Osteocyte (in vitro differentiated cells): ENCODE measurements around the gene GCC1. TPM values are rescaled to one million over a fixed set of nuclear protein-coding genes. Genes with fewer than 3 reads are reported as not detected.

Experiments
- DNase-seq: peaks from one replicate; pipeline ENCODE4 v3.0.0; 2021; ENCODE audit warnings: mixed read lengths; ENCODE audit not compliant: unreplicated experiment; ENCODE audit errors: extremely low spot score
- H3K27ac Mint-ChIP-seq: one replicate; pipeline ENCODE4 v1.8.0; 2021; ENCODE audit warnings: mild to moderate bottlenecking, mixed read lengths; ENCODE audit not compliant: unreplicated experiment
- H3K27me3 Mint-ChIP-seq: one replicate; pipeline ENCODE4 v1.8.0; 2021; ENCODE audit warnings: mixed read lengths; ENCODE audit not compliant: unreplicated experiment
- H3K36me3 Mint-ChIP-seq: one replicate; pipeline ENCODE4 v1.8.0; 2021; ENCODE audit warnings: mixed read lengths; ENCODE audit not compliant: unreplicated experiment
- H3K4me1 Mint-ChIP-seq: one replicate; pipeline ENCODE4 v1.8.0; 2021; ENCODE audit warnings: mixed read lengths; ENCODE audit not compliant: unreplicated experiment
- H3K4me3 Mint-ChIP-seq: one replicate; pipeline ENCODE4 v1.8.0; 2021; ENCODE audit warnings: mild to moderate bottlenecking, moderate library complexity, mixed read lengths; ENCODE audit not compliant: unreplicated experiment
- H3K9me3 Mint-ChIP-seq: one replicate; pipeline ENCODE4 v1.8.0; 2021; ENCODE audit warnings: mixed read lengths; ENCODE audit not compliant: unreplicated experiment
- CTCF ChIP-seq: fragments of 200-600 bp; sonication (generic); IDR thresholded peaks from 2 replicates; pipeline ENCODE4 v1.5.0; 2021; ENCODE audit warnings: antibody characterized with exemption, mild to moderate bottlenecking, moderate library complexity
- total RNA-seq: library from RNA; stranded (reverse); gene quantifications from 2 replicates; pipeline ENCODE4 v1.2.1, GENCODE V29; 2021

The GCC1 gene
- total RNA-seq, 1 donor from 2014 or later: 20.7 TPM

GRCh38 chr7:127625331-127625730 is 39.9 kb upstream of the GCC1 start:
- Mint-ChIP-seq H3K27ac (no peak overlapping the region), H3K4me1 (peaks cover 9% of the 10 kb centered on the region), H3K9me3 (no peaks in the 10 kb centered on the region), H3K27me3 (peaks cover 64% of the 10 kb centered on the region), H3K4me3 (no peak overlapping the region), H3K36me3 (no peaks in the 10 kb centered on the region)
- no peak for DNase-seq
- TF ChIP-seq CTCF: no peak

GRCh38 chr7:127620406-127621233 is 35.2 kb upstream of the GCC1 start:
- no peaks in the 10 kb centered on the region for H3K9me3 Mint-ChIP-seq
- H3K4me1 Mint-ChIP-seq: peaks cover 10% of the 10 kb centered on the region
- H3K4me3 Mint-ChIP-seq: no peak overlapping the region
- H3K36me3 Mint-ChIP-seq: no peaks in the 10 kb centered on the region
- no peak for TF ChIP-seq CTCF
- H3K27ac Mint-ChIP-seq: no peak overlapping the region
- DNase-seq: no peak
- H3K27me3 Mint-ChIP-seq: peaks cover 90% of the 10 kb centered on the region

GRCh38 chr7:127619681-127620405 is 34.4 kb upstream of the GCC1 start:
- Mint-ChIP-seq H3K4me1 (peaks cover 10% of the 10 kb centered on the region), H3K9me3 (no peaks in the 10 kb centered on the region), H3K4me3 (no peak overlapping the region), H3K27me3 (peaks cover 89% of the 10 kb centered on the region), H3K36me3 (no peaks in the 10 kb centered on the region), H3K27ac (no peak overlapping the region)
- no peak for DNase-seq
- TF ChIP-seq CTCF: no peak

- Mint-ChIP-seq H3K27me3 (peaks cover 83% of the 10 kb centered on the region), H3K4me3 (no peak overlapping the region), H3K9me3 (no peaks in the 10 kb centered on the region), H3K4me1 (peaks cover 10% of the 10 kb centered on the region), H3K27ac (no peak overlapping the region), H3K36me3 (no peaks in the 10 kb centered on the region)
- TF ChIP-seq CTCF: no peak
- no peak for DNase-seq
These were observed 33.4 kb upstream of the GCC1 start for GRCh38 chr7:127618775-127619174.

GRCh38 chr7:127618042-127618441 is 32.6 kb upstream of the GCC1 start, which contains the start of gene PAX4:
TSS of gene PAX4 (minus strand) at chr7:127618142. CDS start at chr7:127615928, 2,214 bp downstream.
- no peaks in the 10 kb centered on the region for H3K36me3 Mint-ChIP-seq
- TF ChIP-seq CTCF: no peak
- peaks cover 82% of the 10 kb centered on the region for H3K27me3 Mint-ChIP-seq
- no peaks in the 10 kb centered on the region for H3K9me3 Mint-ChIP-seq
- H3K4me1 Mint-ChIP-seq: peaks cover 10% of the 10 kb centered on the region
- H3K4me3 Mint-ChIP-seq: no peak within 1 kb of the TSS
- DNase-seq: no peak
- no peak within 1 kb of the TSS for H3K27ac Mint-ChIP-seq
